Stimulated activated CD4-positive, alpha-beta T cell treated with anti-CD3 and anti-CD28 coated beads, Interleukin-1b, Interleukin-23, amount 100 ng/mL, for 4 hours (primary cell): Measurements from ENCODE around the gene SLC35G6.
"Not testable (repeated sequence)": the region's sequence is repeated elsewhere in the genome, so short reads cannot be mapped to it uniquely, and the experiment has no call there.

ENCODE experiments used
- DNase-seq, 2 donors: peaks; one replicate each; pipeline ENCODE4 v3.0.0-alpha.2; 2020; ENCODE audit warnings: low read depth in 2 of 2

SLC35G6 gene

DNA sequence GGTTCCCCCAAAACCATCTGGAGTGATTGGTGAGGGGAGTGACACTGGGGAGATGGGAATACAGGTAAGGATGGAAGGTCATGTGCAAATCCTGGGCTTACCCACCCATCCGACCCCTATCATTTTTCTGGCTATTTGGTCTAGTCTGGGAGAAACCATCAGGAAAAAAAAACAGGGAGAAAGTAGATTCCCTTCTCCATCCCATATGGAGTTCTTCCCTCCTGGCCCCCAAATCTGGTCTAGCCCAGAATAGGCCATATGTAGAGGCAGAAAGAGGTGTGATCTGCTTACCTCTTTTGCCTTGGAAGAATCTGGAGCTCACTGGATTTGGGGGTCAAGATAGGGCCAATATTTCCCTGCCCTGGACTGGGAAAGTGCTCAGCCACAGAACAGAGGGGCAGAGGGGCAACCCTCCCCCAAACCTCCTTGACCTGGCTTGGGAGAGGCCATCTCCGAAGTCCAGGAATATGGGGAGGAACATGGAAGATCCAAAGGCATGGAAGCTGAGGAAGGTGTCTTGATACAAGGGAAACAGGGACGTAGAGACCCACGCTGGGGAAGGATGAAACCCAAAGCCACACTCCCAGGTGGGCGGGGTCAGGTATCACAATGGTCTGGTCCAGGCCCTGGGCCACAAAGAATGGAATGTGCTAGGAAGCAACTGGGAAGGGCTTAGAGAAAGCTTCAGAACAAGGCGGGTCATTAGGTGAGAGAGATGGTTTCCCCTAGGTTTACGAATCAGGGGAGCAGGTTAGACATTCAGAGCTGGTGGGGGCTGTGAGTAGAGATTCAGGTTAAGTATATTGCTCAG lies 20.2 kb upstream of the SLC35G6 start:
- no peak for DNase-seq

DNA sequence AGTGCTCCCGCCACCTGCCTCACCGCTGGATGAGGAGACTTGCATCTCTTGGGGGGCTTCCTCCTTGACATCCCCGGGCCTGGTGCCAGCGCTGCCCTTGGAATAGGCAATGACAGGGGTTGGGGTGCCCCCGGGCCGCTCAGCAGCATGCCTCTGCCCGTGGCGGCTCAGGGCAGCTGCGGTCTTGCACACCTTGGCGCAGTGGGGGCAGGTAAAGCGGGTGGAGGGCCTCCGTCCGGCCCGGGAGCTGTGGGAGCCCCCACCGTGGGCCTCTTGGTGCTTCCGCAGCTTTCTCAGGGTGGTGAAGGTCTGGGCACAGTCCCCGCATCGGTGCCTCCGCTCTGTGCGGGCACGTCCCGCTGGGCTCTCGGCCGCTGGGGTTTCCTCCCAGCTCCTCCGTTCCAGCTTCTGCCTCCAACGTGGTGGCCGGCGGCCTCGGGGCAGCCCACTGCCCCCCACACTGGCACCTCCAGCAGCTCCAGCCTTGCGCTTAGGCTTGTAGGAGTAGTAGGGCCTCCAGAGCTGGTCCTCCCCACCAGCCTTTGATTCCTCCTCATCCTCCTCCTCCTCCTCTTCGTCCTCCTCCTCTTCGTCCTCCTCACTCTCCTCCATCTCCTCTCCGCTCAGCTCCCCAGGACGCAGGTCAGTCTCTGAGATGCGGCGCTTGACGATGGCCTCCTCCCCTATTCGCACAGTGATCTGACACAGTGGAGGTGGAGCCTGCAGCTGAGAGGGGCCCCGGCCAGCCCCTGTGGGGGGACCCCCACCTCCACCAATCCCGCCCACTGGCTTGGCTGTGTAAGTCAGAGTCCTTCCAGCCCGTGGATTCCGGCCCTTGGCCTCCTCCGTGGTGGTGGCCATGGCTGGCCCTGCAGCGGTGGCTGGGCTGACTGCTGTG lies 18.5 kb upstream of the SLC35G6 start:
- no peak for DNase-seq

DNA sequence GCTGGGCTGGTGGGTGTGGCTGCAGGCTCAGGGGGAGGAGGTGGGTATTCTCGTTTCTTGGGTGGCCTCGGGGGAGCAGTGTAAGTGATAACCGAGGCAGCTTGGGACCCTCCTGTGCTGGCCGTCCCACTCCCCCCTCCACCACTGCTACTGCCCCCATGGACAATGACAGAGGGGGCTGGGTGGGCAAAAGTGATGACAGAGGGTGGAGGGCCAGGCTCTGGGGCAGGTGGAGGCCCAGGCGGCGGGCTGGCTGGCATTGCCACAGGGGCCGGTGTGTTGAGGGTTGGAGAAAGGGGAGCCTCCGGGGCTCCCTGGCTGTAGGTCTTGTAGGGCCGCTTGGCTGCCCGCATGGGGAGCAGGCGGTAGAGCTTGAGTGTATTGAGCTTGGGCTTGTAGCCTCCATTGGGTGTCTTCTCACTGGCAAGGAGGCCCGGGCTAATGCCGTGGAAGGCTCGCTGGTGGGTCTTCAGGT lies 17.8 kb upstream of the SLC35G6 start:
- no peak for DNase-seq

DNA sequence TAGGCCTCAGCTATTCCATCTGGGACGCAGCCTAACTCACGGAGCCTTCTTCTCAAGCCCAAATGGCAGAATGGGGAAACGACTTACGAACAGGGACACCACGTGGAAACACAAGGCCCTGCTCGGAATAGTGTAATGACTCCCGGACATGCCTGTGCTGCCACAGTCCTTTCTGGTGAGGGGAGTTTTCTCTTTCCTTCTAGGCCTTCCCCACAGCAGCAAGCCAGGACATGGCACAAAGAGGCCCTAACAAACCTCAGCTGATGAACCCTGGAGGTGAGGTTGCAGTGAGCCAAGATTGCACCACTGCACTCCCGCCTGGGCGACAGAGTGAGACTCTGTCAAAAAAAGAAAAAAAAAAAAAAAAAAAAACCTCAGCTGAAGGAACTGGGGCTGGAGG lies 17.2 kb upstream of the SLC35G6 start:
- no peak for DNase-seq

DNA sequence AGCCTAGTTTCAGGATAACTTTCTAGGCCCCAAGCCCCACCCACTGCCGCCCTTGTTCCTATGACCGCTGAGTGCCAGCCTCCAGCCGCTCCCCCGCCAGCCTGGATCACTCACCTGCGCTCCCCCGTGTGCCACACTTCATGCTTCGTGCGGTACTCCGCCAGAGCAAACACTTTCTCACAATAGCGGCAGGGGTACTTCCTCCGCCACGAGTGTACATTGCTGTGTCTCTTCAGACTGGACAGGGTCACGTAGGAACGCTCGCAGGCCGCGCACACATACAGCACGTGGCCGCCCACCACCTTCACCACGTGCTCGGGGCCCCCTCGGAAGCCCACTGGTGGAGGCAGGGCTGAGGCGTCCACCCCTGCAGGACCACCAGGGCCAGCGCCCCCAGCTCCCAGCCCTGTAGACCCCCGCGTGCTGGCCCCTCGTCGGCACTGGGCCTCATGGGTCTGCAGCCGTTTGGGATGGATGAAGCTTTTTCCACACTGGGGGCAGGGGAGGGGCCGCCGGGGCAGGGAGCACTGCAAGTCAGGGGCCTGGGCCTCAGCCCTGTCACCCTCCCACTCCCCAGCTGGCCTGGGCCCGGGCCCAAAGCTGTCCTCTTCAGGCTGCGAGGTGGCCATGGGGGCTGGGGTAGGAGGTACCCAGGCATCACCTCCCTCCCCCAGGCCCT lies 15.5 kb upstream of the SLC35G6 start:
- DNase-seq = no peak

DNA sequence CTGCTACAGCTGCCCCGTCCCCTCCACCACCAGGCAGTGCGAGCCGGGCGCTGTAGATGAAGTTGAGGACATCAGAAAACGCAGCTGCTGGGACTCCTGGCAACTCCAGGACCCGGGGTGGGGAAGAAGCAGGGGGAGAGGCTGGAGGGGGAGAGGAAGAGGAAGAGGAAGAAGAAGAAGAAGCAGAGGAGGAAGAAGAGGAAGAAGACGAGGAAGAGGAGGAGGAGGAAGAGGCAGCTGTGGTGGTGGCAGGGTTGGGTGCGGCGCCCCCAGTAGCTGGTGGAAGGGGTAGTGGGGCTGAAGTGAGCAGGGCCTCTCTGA lies 15.0 kb upstream of the SLC35G6 start:
- DNase-seq = no peak

DNA sequence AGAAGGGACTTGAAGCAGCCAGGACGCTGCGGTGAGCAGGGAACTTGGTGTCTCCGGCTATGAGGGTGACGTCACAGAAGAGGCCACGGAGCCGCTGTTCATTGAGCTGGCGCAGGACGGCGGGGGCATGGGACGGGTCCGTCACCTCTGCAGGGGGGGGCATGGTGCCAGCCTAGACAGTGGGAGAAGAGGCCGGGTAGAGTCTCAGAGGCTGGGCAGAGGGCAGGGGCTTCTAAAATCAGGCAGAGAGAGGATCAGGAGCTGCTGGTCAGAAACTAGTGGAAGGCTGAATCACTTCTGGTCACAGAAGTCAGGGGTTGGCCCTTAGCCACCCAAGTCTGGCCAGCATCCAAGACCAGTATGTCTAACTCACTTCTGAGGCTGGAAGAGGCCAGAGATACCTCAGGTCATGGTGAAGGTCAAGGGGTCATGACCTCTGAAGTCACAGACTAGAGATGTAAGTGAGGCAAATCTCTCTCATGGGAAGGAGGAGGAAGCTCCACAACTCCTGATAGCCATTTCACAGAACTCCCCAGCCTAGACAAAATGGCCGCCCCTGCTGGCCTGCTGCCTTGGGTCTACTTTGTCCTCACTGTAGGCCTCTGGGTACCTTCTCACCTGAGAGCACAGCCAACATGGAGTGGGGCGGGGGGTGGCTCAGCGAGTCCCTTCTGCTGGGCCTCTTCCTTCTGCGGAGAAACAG lies 14.5 kb upstream of the SLC35G6 start:
- no peak for DNase-seq

DNA sequence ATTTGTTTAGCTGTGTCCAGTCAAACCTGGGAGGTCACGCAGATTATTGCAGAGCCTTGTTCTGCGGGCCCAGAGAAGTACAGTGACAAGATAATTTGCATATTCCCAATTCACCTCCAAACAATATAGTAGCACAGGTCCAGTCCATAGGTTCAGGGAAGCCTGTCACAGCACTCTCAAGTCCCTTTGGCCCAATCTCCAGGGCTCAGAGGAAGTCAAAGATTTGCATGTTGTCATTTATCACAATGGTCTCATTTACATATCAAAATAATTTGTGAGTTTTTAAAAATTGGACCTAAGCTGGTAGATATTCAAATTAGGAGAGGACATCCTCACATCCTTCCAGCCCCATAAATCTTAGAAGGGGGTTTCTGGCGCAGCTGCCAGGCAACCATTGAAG lies 13.7 kb upstream of the SLC35G6 start:
- no peak for DNase-seq

DNA sequence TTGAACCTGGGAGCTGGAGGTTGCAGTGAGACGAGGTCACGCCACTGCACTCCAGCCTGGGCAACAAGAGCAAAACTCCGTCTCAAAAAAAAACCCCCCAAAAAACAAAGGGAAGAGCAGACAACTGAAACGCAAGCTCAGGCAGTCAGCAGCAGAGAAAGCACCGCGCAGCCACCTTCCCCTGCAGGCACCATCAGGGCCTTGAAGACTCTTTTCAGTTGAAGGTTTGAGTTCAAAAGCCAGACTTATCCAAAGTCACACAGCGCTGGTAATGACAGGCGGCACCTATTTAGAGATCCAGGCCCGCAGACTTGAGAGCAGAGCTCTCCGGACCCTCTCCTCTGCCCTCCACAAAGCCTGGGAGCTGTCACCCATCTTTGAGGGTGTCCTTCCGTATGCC lies 13.0 kb upstream of the SLC35G6 start:
- DNase-seq = no peak

DNA sequence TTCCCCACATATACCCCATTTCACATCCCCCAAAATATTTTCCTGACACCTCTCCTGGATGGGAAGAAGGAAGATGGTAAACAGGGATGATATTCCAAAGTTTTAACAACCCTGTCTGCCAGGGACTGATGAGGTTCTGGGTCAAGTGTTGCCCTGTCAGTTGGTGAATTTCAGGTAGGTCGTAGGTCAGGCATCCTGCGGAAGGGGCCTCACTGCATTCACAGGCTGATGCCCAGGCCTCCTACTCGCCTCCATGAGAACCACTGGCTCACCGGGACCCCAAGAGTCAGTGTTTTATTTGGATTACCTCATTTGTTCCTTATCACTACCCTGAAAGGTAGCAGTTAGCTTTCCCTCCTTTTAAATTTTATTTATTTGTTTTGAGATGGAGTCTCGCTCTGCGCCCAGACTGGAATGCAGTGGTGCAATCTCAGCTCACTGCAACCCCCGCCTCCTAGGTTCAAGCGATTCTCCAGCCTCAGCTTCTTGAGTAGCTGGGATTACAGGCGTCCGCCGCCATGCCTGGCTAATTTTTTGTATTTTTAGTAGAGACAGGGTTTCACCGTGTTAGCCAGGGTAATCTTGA lies 12.3 kb upstream of the SLC35G6 start:
- no peak for DNase-seq

DNA sequence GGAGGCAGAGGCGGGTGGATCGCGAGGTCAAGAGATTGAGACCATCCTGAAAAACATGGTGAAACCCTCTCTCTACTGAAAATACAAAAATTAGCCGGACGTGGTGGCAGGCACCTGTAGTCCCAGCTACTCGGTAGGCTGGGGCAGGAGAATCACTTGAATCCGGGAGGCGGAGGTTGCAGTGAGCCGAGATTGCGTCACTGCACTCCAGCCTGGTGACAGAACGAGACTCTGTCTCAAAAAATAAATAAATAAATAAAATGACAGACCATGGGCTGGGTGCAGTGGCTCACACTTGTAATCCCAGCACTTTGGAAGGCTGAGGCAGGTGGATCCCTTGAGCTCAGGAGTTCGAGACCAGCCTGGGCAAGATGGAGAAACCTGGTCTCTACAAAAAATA lies 11.4 kb upstream of the SLC35G6 start:
- not testable (repeated sequence) for DNase-seq

DNA sequence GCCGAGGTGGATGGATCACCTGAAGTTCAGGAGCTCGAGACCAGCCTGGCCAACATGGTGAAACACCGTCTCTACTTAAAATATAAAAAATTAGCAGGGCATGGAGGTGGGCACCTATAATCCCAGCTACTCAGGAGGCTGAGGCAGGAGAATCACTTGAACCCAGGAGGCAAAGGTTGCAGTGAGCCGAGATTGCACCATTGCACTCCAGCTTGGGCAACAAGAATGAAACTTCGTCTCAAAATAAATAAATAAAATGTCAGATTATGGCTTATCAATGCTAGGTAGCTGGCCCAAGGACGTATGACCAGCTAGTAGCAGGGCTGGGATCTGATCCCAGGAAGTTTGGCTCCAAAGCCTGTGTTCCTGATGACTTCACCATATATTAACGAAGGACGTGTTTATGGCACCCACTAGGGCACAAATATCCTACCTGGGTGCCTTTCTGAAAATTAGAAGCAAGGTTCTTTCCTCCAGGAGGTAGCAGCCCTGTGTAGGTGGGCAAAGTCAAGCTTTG lies 10.7 kb upstream of the SLC35G6 start:
- DNase-seq = not testable (repeated sequence)

DNA sequence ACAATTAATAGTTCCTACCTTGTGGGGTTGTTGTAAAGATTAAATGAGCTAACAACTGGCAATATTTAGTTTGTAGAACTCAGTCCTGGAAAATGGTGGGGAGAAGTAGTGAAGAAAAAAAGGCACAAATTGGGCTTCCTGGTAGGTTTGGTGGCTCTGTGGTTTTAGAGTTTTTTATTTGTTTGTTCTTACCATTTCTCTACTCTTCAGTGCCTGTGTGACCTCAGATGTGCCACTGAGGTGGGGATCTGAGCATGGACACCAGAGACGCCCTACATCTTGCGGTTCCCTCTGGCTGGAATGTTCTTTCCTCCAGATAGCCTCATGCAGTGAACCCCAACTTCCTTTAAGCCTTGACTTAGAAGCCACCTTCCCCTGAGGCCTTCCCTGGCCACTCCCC lies 9.5 kb upstream of the SLC35G6 start:
- no peak for DNase-seq

DNA sequence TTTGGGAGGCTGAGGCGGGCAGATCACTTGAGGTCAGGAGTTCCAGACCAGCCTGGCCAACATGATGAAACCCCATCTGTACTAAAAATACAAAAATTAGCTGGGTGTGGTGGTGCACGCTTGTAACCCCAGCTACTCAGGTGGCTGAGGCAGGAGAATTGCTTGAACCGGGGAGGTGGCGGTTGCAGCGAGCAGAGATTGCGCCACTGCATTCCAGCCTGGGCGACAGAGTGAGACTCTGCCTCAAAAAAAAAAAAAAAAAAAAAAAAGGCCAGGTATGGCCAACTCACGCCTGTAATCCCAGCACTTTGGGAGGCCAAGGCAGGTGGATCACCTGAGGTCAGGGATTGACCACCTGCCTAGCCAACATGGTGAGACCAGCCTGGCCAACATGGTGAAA lies 6.5 kb upstream of the SLC35G6 start:
- DNase-seq = not testable (repeated sequence)

DNA sequence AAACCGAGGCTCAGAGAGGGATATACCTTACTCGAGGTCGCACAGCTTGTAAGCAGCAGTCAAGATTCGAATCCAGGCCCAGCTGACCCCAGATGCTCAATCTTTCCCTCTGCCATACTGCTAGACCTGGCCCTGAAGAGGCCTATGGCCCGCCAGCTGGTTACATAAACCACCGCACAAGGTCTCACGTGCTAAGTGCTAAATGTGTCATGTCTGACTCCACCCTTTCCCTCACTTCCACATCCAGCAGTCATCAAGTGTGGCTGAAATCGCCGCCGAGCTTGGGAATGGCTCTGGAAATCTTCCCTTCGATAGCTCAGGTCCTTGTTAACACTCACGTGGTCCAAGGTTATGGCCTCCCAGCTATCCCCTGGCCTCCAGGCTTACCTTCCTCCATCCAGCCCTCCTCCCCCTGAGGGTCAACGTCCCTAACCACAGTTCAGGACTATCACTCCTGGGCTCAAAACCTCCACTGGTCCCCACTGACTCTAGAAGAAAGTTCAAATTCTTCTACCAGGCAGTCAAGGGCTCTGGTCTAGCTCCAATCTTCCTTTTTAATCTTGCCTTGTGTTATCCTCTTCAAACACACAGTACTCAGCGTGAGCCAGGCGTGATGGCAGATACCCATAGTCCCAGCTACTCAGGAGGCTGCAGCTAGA lies 5.4 kb upstream of the SLC35G6 start:
- no peak for DNase-seq

DNA sequence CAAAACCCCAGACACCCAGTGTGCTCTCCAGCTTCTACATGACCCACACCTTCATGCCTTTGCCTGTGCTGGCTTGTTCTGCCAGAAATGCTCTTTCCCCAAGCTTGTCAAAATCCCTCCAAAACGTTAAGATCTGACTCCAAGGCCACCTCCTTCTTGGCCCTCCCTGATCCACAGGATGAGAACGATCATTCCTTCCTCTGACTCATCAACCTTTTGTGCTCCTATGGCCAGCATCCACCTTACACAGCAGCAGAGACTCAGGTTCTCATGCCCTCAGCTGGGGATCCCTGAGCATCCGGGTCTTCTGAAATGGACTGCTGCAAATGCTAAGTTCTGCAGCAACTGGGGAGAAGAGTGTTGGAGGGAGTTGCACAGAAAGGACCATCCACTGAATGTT lies 4.8 kb upstream of the SLC35G6 start:
- no peak for DNase-seq

DNA sequence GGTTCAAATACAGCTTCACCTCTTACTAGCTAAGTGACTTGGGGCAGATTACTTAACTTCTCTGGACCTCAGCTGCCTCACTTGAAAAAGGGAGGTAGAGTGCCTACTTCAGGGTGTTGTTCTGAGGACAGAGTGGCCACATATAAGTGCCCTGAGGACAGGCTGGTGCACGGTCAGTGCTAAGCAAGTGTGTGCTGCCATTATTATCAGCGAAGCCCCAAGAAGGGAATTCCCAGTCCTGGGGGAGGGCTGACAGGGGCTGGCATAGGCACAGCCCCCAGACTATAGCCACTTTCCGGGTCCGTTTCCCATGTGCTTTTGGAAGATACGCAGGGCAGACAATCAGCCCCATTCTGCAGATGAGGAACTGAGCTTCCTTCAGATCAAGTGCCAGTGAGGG lies 4.3 kb upstream of the SLC35G6 start:
- DNase-seq = no peak

DNA sequence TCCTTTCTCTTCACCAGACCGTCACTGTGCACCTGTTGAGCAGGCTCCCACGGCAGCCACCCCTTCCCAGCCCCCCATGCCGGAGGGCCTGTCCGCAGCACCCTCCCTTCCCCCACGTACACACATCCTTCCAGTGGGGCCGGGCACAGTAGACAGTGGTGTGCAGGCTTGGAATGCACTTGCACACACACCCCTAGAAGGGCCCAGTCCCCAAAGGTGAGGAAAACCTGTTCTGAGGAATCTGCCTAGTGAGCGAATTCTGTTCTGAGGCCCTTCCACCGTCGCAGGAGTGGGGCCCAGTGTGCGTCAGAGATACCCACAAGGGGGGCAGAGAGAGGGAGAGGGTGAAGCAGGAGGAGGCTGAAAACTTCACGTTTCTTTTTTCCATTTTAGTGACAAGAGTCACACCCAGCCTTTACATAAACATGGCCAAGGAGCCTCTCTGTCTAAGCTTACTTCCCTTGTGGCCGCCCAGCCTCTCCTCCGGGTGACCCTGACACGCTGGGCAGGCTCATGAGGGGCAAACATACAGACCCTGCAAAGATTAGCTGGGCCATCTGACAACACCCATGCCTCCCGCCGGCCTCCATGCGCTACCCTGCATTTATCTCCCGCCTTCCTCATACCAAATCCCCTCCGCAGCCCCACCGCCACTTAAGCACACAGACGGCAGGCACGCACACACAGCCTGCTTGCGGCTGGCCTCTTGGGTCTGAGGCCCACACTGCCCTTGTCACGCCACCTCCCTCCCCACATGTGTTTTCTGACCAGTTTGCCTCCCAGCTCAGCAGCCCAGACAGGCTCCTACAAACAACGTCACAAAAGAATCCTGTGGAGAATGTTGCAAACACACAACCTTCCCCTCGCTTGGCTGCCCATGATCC lies 3.6 kb upstream of the SLC35G6 start:
- no peak for DNase-seq
